Subcutaneous adipose tissue (tissue), 4 donors: ENCODE results near the gene M1AP. TPM values are rescaled to one million over a fixed set of nuclear protein-coding genes. Genes with fewer than 3 reads are reported as not detected.

Source experiments
- CTCF ChIP-seq: fragments of 450-650 bp; IDR thresholded peaks from one replicate; pipeline ENCODE4 v1.5.1; 2016; ENCODE audit warnings: low read depth, mild to moderate bottlenecking, control low read depth, antibody characterized with exemption, moderate library complexity
- total RNA-seq, 4 donors: library from RNA; depleted of rRNA; stranded (reverse); fragments of >200 nt; gene quantifications; one replicate each; pipeline ENCODE4 v1.1.0, GENCODE V29; 2016

The M1AP gene
- total RNA-seq, 4 donors from 2014 or later, result 0.33 to 3.9 (median 2.0) TPM

DNA sequence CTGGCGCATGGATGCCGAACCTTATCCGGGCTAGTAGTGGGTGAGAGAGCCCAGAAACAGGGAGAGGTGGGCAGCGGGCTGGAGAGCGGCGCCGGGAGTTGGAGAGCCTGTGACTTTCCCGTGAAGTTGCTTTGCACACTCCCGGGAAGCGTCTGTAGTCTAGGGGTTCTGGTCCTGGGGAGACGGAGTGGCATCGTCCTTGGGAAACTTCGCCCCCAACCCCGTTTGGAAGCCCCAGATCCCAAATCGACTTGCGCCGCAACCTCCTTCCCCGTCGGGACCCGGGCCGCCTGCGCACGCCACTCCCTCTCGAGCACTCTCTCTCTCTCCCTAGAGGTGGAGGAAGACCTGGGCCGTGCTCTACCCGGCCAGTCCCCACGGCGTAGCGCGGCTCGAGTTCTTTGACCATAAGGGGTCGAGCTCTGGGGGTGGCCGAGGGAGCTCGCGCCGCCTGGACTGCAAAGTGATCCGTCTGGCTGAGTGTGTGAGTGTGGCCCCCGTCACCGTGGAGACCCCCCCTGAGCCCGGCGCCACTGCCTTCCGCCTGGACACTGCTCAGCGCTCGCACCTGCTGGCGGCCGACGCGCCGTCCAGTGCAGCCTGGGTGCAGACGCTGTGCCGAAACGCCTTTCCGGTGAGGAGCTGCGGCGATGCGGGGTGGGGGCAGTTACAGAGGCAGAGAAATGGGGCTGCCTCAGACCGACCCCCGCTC, 93.2 kb downstream of the M1AP start:
- TF ChIP-seq CTCF, result no peak

GRCh38 chr2:74553892-74554819, 94.0 kb downstream of the M1AP start, which contains the start of the genes DOK1 and LOXL3:
TSS of gene DOK1 (plus strand) at chr2:74554720. CDS start at chr2:74554755, 35 bp downstream.
TSS of gene LOXL3 (minus strand) at chr2:74553942. CDS start at chr2:74552634, 1,308 bp downstream.
- TF ChIP-seq CTCF, result no peak

DNA sequence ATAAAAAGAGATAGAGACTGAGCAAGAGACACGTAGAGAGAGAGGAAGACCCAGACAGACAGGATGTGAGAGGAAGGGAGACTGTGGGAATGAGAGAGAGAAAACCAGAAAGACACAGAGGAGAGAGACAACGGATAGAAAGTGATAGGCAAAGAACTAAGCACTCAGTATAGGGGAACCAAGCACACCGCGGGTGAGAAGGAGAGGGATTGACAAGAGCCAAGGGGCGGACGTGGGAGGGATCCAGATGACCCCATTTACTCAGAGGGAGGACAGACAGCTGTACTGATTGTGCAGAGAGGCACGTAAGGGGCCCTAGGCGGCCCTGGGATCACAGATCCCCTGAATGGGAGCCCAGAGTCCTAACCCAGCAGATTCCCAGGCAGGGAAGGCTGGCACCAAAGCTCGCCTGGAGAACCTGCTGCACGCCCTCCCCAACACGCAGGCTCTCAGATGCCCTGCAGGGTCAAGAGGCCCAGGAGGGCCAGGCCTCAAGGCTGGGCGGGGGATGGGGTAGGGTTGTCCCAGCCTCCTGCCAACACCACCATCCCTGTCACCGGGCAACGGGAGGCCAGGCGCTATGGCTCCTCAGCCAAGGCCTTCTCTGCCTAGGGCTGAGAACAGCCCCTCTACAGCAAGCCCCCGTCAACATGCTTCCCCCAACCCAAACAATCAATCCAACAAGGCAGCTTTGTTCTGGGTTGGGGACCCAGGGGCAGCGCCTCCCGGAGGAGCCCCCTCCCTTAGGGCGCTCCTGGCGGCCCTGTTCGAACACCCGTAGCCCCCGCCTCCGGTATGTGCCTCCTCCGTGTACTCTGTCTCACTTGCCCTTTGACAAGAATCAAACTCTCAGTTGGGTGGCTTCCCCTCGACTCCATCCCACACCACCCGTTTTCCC, 95.0 kb downstream of the M1AP start:
- TF ChIP-seq CTCF, result no peak

DNA sequence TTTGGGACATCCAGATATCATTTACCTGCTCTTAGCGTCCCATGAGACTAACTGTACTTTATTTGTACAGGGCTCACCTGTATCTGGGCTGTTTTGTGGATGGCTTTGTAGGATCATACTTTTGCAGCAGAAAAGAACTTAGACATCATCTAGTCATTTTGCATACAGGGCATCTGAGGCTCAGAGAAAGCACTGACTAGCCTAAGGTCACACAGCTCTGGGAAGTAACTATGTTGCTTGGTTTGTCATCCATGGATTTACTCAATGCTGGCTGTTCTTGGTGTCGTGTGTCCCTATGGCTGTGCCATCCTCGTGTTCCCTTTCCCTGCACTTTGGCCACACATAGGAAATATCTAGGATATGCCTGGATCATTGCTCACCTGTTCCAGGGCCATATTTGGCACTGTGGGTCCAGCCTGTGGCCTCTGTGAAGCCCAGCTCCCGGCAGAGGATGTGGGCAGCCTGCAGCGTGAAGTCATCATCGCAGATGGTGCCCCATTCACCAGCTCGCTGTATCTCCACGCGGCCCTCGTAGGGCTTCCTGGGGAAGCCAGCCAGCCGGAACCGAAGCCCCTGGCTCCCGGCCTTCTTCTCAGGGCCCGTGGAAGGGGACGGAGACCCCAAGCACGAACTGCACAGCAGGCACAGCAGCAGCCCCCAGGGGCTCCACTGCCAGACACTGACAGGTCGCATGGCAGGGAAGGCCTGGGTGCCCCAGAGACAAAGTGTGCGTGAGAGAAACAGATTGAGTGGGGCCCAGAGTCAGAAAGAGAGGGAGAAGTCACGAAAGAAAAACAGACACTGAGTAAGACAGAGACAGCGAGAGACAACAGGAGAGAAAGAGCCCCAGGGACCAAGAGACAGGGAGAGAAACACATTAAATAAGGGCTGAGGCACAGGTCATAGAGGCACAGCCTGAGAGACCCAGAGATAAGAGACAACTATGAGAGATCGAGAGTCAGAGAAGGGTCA, 95.9 kb downstream of the M1AP start:
- no peak for TF ChIP-seq CTCF

DNA sequence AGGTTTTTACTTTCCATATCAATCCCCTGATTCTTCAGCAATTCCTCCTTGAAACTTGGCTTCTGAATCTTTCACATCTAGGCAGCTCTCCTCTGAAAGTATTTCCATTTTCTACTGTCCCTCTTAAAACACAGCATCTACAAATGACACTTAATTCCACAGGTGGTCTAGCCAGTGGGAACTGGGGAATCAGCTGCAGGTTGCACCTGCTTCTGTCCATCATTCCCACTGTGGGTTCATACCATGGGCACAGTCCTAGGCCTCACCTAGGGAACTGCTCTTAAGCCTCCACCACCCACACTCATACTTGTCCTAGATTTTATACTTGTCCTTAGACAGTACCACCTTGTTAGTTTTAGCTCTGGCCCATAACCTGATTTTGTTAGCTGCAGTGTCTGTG, 96.6 kb downstream of the M1AP start:
- no peak for TF ChIP-seq CTCF

GRCh38 chr2:74550231-74550630, 97.9 kb downstream of the M1AP start:
- TF ChIP-seq CTCF, result no peak
